K562 (cell line): Measurements from ENCODE around the gene DDAH2. TPM values are rescaled to one million over a fixed set of nuclear protein-coding genes. Genes with fewer than 3 reads are reported as not detected.

Experiments
- BCL6 ChIP-seq: fragments of 250-450 bp; sonication (Bioruptor Pico); IDR thresholded peaks from 2 replicates; pipeline ENCODE4 v1.4.0; 2020
- BRCA1 ChIP-seq, 2 experiments: fragments of 450-650 bp in 1 of 2; sonication (generic) in 1 of 2; formaldehyde crosslinking in 1 of 2; IDR thresholded peaks; 2 replicates each; pipeline versions ENCODE4 v1.5.0 to v1.6.1; 2017 to 2020; ENCODE audit warnings: mild to moderate bottlenecking in 1 of 2, missing genetic modification reagents in 1 of 2
- BRF1 ChIP-seq: IDR thresholded peaks from 3 replicates; pipeline ENCODE4 v1.6.1; 2011; ENCODE audit warnings: borderline replicate concordance, mild to moderate bottlenecking; ENCODE audit not compliant: insufficient read length; ENCODE audit errors: extremely low read depth
- DDX20 ChIP-seq: fragments of 450-650 bp; IDR thresholded peaks from 2 replicates; pipeline ENCODE4 v1.6.1; 2016; ENCODE audit warnings: missing genetic modification characterization, low read depth, mild to moderate bottlenecking, missing compliant biosample characterization, moderate library complexity
- ELF2 ChIP-seq: fragments of 250-450 bp; sonication (Bioruptor Pico); IDR thresholded peaks from 2 replicates; pipeline ENCODE4 v1.5.0; 2021; ENCODE audit warnings: mild to moderate bottlenecking
- EP400 ChIP-seq: fragments of 450-650 bp; IDR thresholded peaks from 2 replicates; pipeline ENCODE4 v1.6.1; 2017; ENCODE audit warnings: antibody characterized with exemption, mild to moderate bottlenecking, moderate library complexity
- HDAC1 ChIP-seq, 2 experiments: fragments of 450-650 bp; IDR thresholded peaks; 2 replicates each; pipeline ENCODE4 v1.6.1; 2016 to 2017; ENCODE audit warnings: inconsistent platforms in 1 of 2, mild to moderate bottlenecking in 1 of 2, moderate library complexity in 1 of 2
- HOXB6 ChIP-seq: fragments of 250-450 bp; sonication (Bioruptor Pico); IDR thresholded peaks from 2 replicates; pipeline ENCODE4 v1.5.1; 2022; ENCODE audit warnings: mild to moderate bottlenecking, borderline replicate concordance
- ILF3 ChIP-seq: fragments of 450-650 bp; IDR thresholded peaks from 2 replicates; pipeline ENCODE4 v1.6.1; 2018; ENCODE audit warnings: antibody characterized with exemption, mild to moderate bottlenecking, moderate library complexity, borderline replicate concordance
- KLF13 ChIP-seq: fragments of 450-650 bp; IDR thresholded peaks from 2 replicates; pipeline ENCODE4 v1.6.1; 2016; ENCODE audit warnings: missing genetic modification characterization, low read depth, mild to moderate bottlenecking, missing compliant biosample characterization, moderate library complexity, borderline replicate concordance
- MECOM ChIP-seq: fragments of 250-450 bp; sonication (Bioruptor Pico); IDR thresholded peaks from 2 replicates; pipeline ENCODE4 v1.8.0; 2022; ENCODE audit warnings: inconsistent platforms
- MEF2A ChIP-seq: IDR thresholded peaks from 2 replicates; pipeline ENCODE4 v1.6.1; 2011; ENCODE audit warnings: low read depth, mild to moderate bottlenecking, low read length, moderate library complexity; ENCODE audit not compliant: control insufficient read depth
- MTA1 ChIP-seq: fragments of 450-650 bp; IDR thresholded peaks from 2 replicates; pipeline ENCODE4 v1.6.1; 2017; ENCODE audit warnings: borderline replicate concordance
- RBM14 ChIP-seq: fragments of 200-400 bp; formaldehyde crosslinking; IDR thresholded peaks from 2 replicates; pipeline ENCODE4 v1.6.1; 2018; ENCODE audit warnings: low read depth, mild to moderate bottlenecking, low read length, moderate library complexity, borderline replicate concordance; ENCODE audit not compliant: insufficient read depth
- RBM17 ChIP-seq: fragments of 200-400 bp; formaldehyde crosslinking; IDR thresholded peaks from 2 replicates; pipeline ENCODE4 v1.6.1; 2017; ENCODE audit warnings: low read depth, mild to moderate bottlenecking, low read length, borderline replicate concordance
- RFX5 ChIP-seq: IDR thresholded peaks from 2 replicates; pipeline ENCODE4 v1.6.1; 2011; ENCODE audit warnings: low read depth, mild to moderate bottlenecking, improper control_type of control experiment, low read length
- STAT6 ChIP-seq: sonication (generic); formaldehyde crosslinking; IDR thresholded peaks from 2 replicates; pipeline ENCODE4 v1.8.1; 2023; ENCODE audit warnings: mild to moderate bottlenecking, missing genetic modification reagents
- TAF7 ChIP-seq: fragments of 450-650 bp; IDR thresholded peaks from 2 replicates; pipeline ENCODE4 v1.6.1; 2016; ENCODE audit warnings: missing genetic modification characterization, missing compliant biosample characterization
- TFAP4 ChIP-seq: sonication (generic); formaldehyde crosslinking; IDR thresholded peaks from 2 replicates; pipeline ENCODE4 v1.8.0; 2022; ENCODE audit warnings: missing genetic modification reagents, mild to moderate bottlenecking, moderate library complexity, borderline replicate concordance
- ZBTB34 ChIP-seq: fragments of 250-450 bp; sonication (Bioruptor Pico); IDR thresholded peaks from 2 replicates; pipeline ENCODE4 v1.8.0; 2021; ENCODE audit warnings: mild to moderate bottlenecking, moderate library complexity
- ZNF12 ChIP-seq: sonication (generic); formaldehyde crosslinking; IDR thresholded peaks from 2 replicates; pipeline ENCODE4 v1.4.0; 2020; ENCODE audit warnings: mild to moderate bottlenecking, missing genetic modification reagents
- ZNF3 ChIP-seq: fragments of 250-450 bp; sonication (Bioruptor Pico); IDR thresholded peaks from 2 replicates; pipeline ENCODE4 v1.5.0; 2021; ENCODE audit warnings: mild to moderate bottlenecking, moderate library complexity
- ZNF311 ChIP-seq: fragments of 250-450 bp; sonication (Bioruptor Pico); IDR thresholded peaks from 2 replicates; pipeline ENCODE4 v1.4.0; 2020; ENCODE audit warnings: mild to moderate bottlenecking, moderate library complexity
- polyA plus RNA-seq, 8 experiments: library from polyadenylated mRNA; depleted of rRNA in 4 of 8; stranded (reverse) in 5 of 8; unstranded in 3 of 8; fragments of >200 nt; fragmentation: Nextera tagmentation in 2 of 8; fragmentation: Illumina TruSeq in 1 of 8; extraction: Ambion mirVana in 2 of 8; extraction: Trizol in 1 of 8; gene quantifications; 2 replicates each; pipeline versions ENCODE4 v1.2.1 to v1.2.3, GENCODE V29; 2011 to 2014; ENCODE audit warnings: inconsistent platforms in 1 of 8, missing spikeins in 1 of 8
- total RNA-seq, 7 experiments: library from RNA; depleted of rRNA in 6 of 7; stranded (reverse); fragments of >200 nt in 6 of 7; fragmentation: Illumina TruSeq in 2 of 7; extraction: Trizol in 2 of 7; gene quantifications; 2 replicates each; pipeline versions ENCODE4 v1.2.1 to v1.2.3, GENCODE V29; 2011 to 2021; ENCODE audit warnings: low replicate concordance in 1 of 7

The DDAH2 gene
- total and polyA plus RNA-seq, 9 of the 15 experiments (the other 6 are each of a cell fraction or from before 2014, with no cell fraction given) = 1.8 to 45.4 (median 21.4) TPM

GRCh38 chr6:31737991-31738979 lies 9.2 kb upstream of the DDAH2 start (continued):
- TF ChIP-seq ZNF3 (CRISPR knock-in tag) (no peak), MEF2A (no peak), TAF7 (tag) (peak; percentile 4), BRF1 (no peak), ZBTB34 (CRISPR knock-in tag) (no peak), HOXB6 (CRISPR knock-in tag) (no peak), ZNF311 (CRISPR knock-in tag) (peak; percentile 70; the same call in 1 of the 2 replicates), ILF3 (no peak), HDAC1 (IDR thresholded peaks at IDR 0.05) (peak in 1 of 2 experiments; percentile 91; a peak in 2 of 4 replicates), STAT6 (0 out of 2 replicates have a peak, but pooled peaks have one; percentile 73), MTA1 (peak; percentile 80), BRCA1 (IDR thresholded peaks at IDR 0.05) (no peak), BRCA1 (CRISPR knock-in tag; IDR thresholded peaks at IDR 0.05) (no peak), RBM14 (no peak), RFX5 (no peak), KLF13 (peak; percentile 73), BCL6 (CRISPR knock-in tag) (peak; percentile 67; the same call in 1 of the 2 replicates), RBM17 (no peak), TFAP4 (CRISPR knock-in tag) (no peak), DDX20 (tag) (no peak), EP400 (no peak), ZNF12 (CRISPR knock-in tag) (peak; percentile 72; the same call in 1 of the 2 replicates), MECOM (CRISPR knock-in tag) (0 out of 2 replicates have a peak, but pooled peaks have one; percentile 17), ELF2 (no peak)
